Stimulated activated CD8-positive, alpha-beta memory T cell treated with anti-CD3 and anti-CD28 coated beads, Interleukin-2, amount 100 ng/mL, for 1 hour (primary cell): ENCODE data around the gene PAFAH1B2.

Experiments used
- DNase-seq, 2 donors: peaks; one replicate each; pipeline ENCODE4 v3.0.0-alpha.2; 2020; ENCODE audit warnings: low read depth in 2 of 2

Gene PAFAH1B2

GRCh38 chr11:117220999-117221774 is 77.1 kb downstream of the PAFAH1B2 start:
- DNase-seq: no peak

- DNase-seq: no peak
Measured at GRCh38 chr11:117221775-117222517, 77.9 kb downstream of the PAFAH1B2 start.

- no peak for DNase-seq
Measured at GRCh38 chr11:117222991-117223740, 79.1 kb downstream of the PAFAH1B2 start.

- no peak for DNase-seq
Measured at GRCh38 chr11:117223741-117224689, 79.9 kb downstream of the PAFAH1B2 start.

GRCh38 chr11:117225553-117226170 is 81.6 kb downstream of the PAFAH1B2 start:
- DNase-seq: no peak
